Gastroesophageal sphincter (tissue), 4 donors: ENCODE results near the gene TRABD. TPM values are rescaled to one million over a fixed set of nuclear protein-coding genes. Genes with fewer than 3 reads are reported as not detected.

Experiments
- ATAC-seq: fragments of 150-250 bp; one replicate; pipeline ENCODE4 v1.9.1; 2016; ENCODE audit warnings: mild to moderate bottlenecking, moderate library complexity
- H3K27ac ChIP-seq, 4 donors: fragments of 200-600 bp; sonication (generic) in 3 of 4; 1 replicate in 3 of 4; 2 replicates in 1 of 4; pipeline ENCODE4 v1.5.1; 2016 to 2019
- H3K27me3 ChIP-seq: fragments of 200-600 bp; sonication (generic); one replicate; pipeline ENCODE4 v1.5.1; 2019
- H3K36me3 ChIP-seq, 2 donors: fragments of 200-600 bp; sonication (generic); one replicate each; pipeline ENCODE4 v1.5.1; 2019; ENCODE audit warnings: control low read depth in 1 of 2
- H3K4me1 ChIP-seq, 3 donors: fragments of 200-600 bp; sonication (generic); 1 replicate in 2 of 3; 2 replicates in 1 of 3; pipeline ENCODE4 v1.5.1; 2016 to 2019; ENCODE audit warnings: control low read depth in 2 of 3
- H3K4me3 ChIP-seq, 2 donors: fragments of 200-600 bp; sonication (generic); one replicate each; pipeline ENCODE4 v1.5.1; 2019; ENCODE audit warnings: mild to moderate bottlenecking in 1 of 2, moderate library complexity in 1 of 2
- H3K9me3 ChIP-seq, 3 donors: fragments of 200-600 bp; sonication (generic); one replicate each; pipeline ENCODE4 v1.5.1; 2017 to 2019; ENCODE audit warnings: control low read depth in 2 of 3
- CTCF ChIP-seq, 4 experiments: fragments of 200-600 bp in 2 of 4; fragments of 450-650 bp in 2 of 4; sonication (generic) in 1 of 4; IDR thresholded peaks; one replicate each; pipeline ENCODE4 v1.5.1; 2017 to 2019; ENCODE audit warnings: antibody characterized with exemption in 4 of 4, mild to moderate bottlenecking in 2 of 4, moderate library complexity in 2 of 4
- EP300 ChIP-seq: sonication (generic); formaldehyde crosslinking; IDR thresholded peaks from one replicate; pipeline ENCODE4 v1.6.1; 2017; ENCODE audit warnings: antibody characterized with exemption, mild to moderate bottlenecking
- POLR2A ChIP-seq, 2 donors: fragments of 450-650 bp; IDR thresholded peaks; one replicate each; pipeline ENCODE4 v1.6.1; 2017; ENCODE audit warnings: antibody characterized with exemption in 2 of 2, mild to moderate bottlenecking in 2 of 2, moderate library complexity in 1 of 2
- POLR2AphosphoS5 ChIP-seq: sonication (generic); formaldehyde crosslinking; IDR thresholded peaks from one replicate; pipeline ENCODE4 v1.6.1; 2017; ENCODE audit warnings: antibody characterized with exemption
- WGBS, 2 donors: methylation state at CpG; one replicate each; pipeline ENCODE4 v1.1.5; 2018; ENCODE audit warnings: low coverage in 1 of 2; 5-methylcytosine and 5-hydroxymethylcytosine counted together
- total RNA-seq, 4 donors: library from RNA; depleted of rRNA; stranded (reverse); fragments of >200 nt; gene quantifications; one replicate each; pipeline ENCODE4 v1.1.0, GENCODE V29; 2016

TRABD gene
- total RNA-seq, 4 donors from 2014 or later = 15.7 to 22.0 (median 19.0) TPM

DNA sequence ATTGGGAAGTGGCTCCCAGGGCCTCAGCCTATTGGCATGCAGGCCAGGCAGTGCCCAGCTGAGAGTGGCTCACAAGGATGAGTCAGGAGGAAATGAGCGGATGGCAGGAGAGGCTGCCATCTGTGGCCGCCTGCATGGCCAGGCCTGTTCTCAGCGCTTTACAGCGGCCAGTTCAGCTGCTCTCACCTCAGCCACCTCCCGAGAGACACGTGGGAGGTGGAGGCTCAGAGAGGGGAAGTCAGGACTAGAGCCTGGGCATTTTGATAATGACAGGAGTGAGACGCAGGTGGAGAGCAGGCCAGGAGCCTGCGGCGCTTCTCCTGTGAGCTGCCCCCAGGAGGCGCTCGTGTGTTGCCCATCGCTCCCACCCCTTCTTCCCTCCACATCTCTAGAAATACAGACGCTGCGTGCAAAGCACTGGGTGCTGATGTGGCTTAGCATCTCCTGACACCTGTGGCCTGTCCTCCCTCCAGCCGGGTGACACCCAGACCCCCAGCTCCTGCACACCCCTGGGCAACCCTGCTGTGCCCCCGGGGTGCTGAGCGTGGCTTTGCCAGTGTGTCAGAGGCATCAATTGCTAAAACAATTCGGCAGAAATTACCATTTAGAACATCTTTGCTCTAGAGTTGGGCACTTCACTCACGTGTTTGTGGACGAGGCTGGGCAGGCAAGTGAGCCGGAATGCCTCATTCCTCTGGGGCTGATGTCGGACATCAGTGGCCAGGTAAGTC lies 36.6 kb upstream of the TRABD start:
- no peak overlapping the region for H3K27ac ChIP-seq
- H3K4me3 ChIP-seq = no peak overlapping the region
- H3K9me3 ChIP-seq = no peaks in the 10 kb centered on the region
- no peak for ATAC-seq
- no peaks in the 10 kb centered on the region for H3K36me3 ChIP-seq
- H3K27me3 ChIP-seq = peaks cover 11% of the 10 kb centered on the region
- 20 to 63% methylated on average over 1 to 5 of the region's 22 CpGs for WGBS, 2 donors
- TF ChIP-seq CTCF (IDR thresholded peaks at IDR 0.05) = peak in 3 of 4 experiments; percentile 36 to 69 (median 64)
- TF ChIP-seq POLR2AphosphoS5 = no peak
- peaks cover 0 to 4% (median 0%) of the 10 kb centered on the region in 3 donors for H3K4me1 ChIP-seq

DNA sequence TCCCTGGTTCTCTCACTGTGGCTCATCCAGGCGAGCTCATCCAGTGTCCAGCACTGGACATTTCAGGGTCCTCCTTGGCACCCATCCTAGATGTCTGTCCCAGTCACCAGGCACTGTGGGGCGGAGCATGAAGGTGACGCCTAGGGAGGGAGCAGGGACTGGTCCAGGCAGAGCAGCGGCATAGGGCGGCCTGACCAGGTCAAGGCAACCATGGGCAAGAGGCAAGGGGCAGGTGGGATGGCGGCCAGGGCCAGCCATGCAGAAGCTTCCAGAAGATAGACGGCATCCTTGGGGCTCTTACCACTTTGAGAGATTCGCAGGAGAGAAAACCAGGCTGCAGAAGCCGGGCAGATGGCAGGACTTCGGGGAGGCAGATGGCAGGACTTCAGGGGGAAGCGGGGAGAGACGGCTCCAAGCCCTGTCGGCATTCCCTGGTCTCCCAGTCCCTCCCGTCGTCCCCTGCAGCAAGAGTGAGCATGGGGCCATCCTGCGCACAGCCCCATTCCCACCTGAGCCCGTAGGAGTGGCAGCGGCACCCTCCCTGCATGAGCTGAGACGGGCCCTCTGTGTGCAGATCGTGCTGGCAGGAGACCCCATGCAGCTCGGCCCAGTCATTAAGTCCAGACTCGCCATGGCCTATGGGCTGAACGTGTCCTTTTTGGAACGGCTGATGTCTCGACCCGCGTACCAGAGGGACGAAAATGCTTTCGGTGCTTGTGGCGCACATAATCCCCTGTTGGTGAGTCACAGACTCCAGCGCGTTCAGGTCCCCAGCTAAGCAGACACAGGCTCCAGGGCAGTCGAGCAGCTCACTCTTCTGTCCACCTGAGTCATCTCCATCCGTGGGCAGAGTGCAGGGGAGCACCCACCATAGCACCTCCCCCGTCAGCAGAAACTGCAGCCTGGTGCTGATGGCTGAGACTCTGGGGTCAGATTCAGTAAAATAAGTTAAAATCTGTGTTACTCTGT lies 35.3 kb upstream of the TRABD start:
- TF ChIP-seq POLR2AphosphoS5 (no peak), EP300 (no peak), POLR2A (IDR thresholded peaks at IDR 0.05) (no peak), CTCF (IDR thresholded peaks at IDR 0.05) (no peak)
- Histone ChIP-seq H3K4me1 (peaks cover 0 to 4% (median 0%) of the 10 kb centered on the region in 3 donors), H3K27ac (no peak overlapping the region), H3K36me3 (no peaks in the 10 kb centered on the region), H3K9me3 (no peaks in the 10 kb centered on the region), H3K4me3 (no peak overlapping the region), H3K27me3 (peaks cover 10% of the 10 kb centered on the region)
- 84 to 100% methylated on average over 2 to 14 of the region's 35 CpGs for WGBS, 2 donors
- no peak for ATAC-seq

DNA sequence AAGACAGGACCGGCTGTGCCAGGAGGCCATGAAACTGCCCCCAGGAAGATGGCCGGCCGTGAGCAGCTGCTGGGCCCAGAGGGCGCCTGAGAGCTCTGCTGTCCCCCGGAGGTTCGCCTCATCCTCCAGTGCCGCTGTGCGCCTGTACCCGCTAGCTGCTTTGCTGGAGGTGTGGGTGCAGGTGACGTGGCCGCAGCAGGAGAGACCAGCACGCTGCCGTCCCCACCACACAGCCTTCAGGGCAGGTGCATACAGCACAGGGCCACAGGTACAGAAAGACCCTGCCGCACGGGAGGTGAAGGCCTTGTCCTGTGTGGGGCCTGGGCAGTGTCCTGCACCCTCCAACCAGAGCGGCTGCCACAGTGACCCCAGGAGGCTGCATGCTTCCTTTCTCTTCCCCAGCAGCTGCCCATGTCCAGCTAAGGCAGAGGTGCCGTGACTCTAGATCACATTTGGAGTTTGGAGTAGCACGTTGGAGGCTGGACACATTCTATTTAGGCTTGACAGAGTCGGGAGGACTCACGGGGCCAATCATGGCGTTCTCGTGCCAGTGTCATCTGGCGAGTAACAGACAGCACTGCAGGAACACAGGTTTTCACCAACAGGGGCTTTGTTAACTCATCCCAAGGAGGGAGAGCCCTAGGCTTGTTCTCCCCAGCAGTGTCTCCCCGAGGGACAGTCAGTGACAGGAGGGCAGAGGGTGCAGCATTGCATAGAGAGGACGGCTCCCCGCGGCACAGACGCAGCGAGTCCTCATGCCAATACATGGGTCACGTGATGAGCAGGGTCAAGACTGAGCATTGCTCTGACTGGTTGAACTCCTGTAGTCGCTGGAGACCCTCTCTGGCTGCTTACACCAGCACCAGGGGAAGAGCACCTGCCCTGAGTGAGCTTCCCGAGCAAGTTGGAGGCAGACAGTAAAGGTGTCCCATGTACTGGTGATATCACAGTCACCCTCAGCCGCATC lies 33.9 kb upstream of the TRABD start:
- TF ChIP-seq EP300 = no peak
- no peak for TF ChIP-seq CTCF (IDR thresholded peaks at IDR 0.05)
- TF ChIP-seq POLR2A (IDR thresholded peaks at IDR 0.05) = no peak
- no peak for TF ChIP-seq POLR2AphosphoS5
- H3K27ac ChIP-seq = no peak overlapping the region
- no peaks in the 10 kb centered on the region for H3K4me1 ChIP-seq
- no peaks in the 10 kb centered on the region for H3K27me3 ChIP-seq
- no peak for ATAC-seq
- no peaks in the 10 kb centered on the region for H3K36me3 ChIP-seq
- H3K4me3 ChIP-seq = no peak overlapping the region
- no peaks in the 10 kb centered on the region for H3K9me3 ChIP-seq
- 88% methylated on average over 10 of the region's 33 CpGs; no CpG with 5 or more reads in 1 of the 2 donors for WGBS, 2 donors

GRCh38 chr22:50153056-50153755 lies 32.5 kb upstream of the TRABD start:
- Histone ChIP-seq H3K4me1 (no peaks in the 10 kb centered on the region), H3K4me3 (no peak overlapping the region), H3K27me3 (no peaks in the 10 kb centered on the region), H3K9me3 (no peaks in the 10 kb centered on the region), H3K36me3 (no peaks in the 10 kb centered on the region), H3K27ac (no peak overlapping the region)
- no peak for TF ChIP-seq CTCF (IDR thresholded peaks at IDR 0.05)
- TF ChIP-seq EP300 = no peak
- no peak for ATAC-seq
- WGBS, 2 donors = 83% methylated on average over 6 of the region's 25 CpGs; no CpG with 5 or more reads in 1 of the 2 donors
